Measurements from ENCODE around the gene SLC30A5.
"Not testable (repeated sequence)": the region's sequence is repeated elsewhere in the genome, so short reads cannot be mapped to it uniquely, and the experiment has no call there.

SLC30A5 gene

DNA sequence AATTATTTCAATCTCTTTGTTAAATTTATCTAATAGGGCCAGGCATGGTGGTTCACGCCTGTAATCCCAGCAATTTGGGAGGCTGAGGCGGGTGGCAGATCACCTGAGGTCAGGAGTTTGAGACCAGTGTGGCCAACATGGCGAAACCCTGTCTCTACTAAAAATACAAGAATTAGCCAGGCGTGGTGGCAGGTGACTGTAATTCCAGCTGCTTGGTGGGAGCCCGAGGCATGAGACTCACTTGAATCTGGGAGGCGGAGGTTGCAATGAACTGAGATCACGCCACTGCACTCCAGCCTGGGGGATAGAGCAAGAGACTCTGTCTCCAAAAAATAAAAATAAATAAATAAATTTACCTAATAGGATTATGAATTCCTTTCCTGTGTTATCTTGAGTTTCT, 54.8 kb downstream of the SLC30A5 start:
- H3K79me1 ChIP-seq (replicated peaks; ENCODE audit: low read length, poor library complexity, severe bottlenecking); H2BK5ac ChIP-seq (ENCODE audit: low read depth, low read length, poor library complexity, severe bottlenecking); H3K23ac ChIP-seq (ENCODE audit: low read length in 2 of 2); H2BK120ac ChIP-seq (ENCODE audit: low read depth, low read length); DNase-seq; H2BK12ac ChIP-seq (ENCODE audit: low read length in 2 of 2); H2AK5ac ChIP-seq (ENCODE audit: low read length, severe bottlenecking); H3K18ac ChIP-seq (ENCODE audit: low read depth in 1 of 2, low read length in 2 of 2); H2BK15ac ChIP-seq (ENCODE audit: low read depth, poor library complexity, severe bottlenecking); H4K91ac ChIP-seq (ENCODE audit: low read length); H2AFZ ChIP-seq (ENCODE audit: low read depth, low read length); H3K4ac ChIP-seq (ENCODE audit: low read depth in 1 of 2, low read length in 2 of 2); H3K36me3 ChIP-seq (ENCODE audit: control insufficient read depth in 1 of 2, insufficient read depth in 2 of 2, low read depth in 1 of 2, low read length in 2 of 2); H3K4me3 ChIP-seq (ENCODE audit: insufficient read depth in 1 of 2, low read depth in 1 of 2, low read length in 2 of 2); H3K27me3 ChIP-seq (ENCODE audit: control insufficient read depth in 1 of 2, insufficient read depth in 1 of 2, low read length in 2 of 2); H3K27ac ChIP-seq (ENCODE audit: low read length, poor library complexity, severe bottlenecking); H3K4me1 ChIP-seq (ENCODE audit: control insufficient read depth, insufficient read depth, low read depth, low read length); H3K4me2 ChIP-seq (ENCODE audit: low read length, poor library complexity, severe bottlenecking); H3K9ac ChIP-seq (ENCODE audit: low read length); H3K9me3 ChIP-seq (ENCODE audit: control insufficient read depth, low read length); H3K14ac ChIP-seq (ENCODE audit: low read length in 2 of 2); H4K8ac ChIP-seq (ENCODE audit: low read length): not testable (repeated sequence)
- WGBS, result 96% methylated on average over 6 of the region's 7 CpGs

- Histone ChIP-seq H2AFZ (ENCODE audit: low read depth, low read length) (no peak overlapping the region), H3K36me3 (ENCODE audit: control insufficient read depth in 1 of 2, insufficient read depth in 2 of 2, low read depth in 1 of 2, low read length in 2 of 2) (no peaks in the 10 kb centered on the region), H3K4me1 (ENCODE audit: control insufficient read depth, insufficient read depth, low read depth, low read length) (no peaks in the 10 kb centered on the region), H3K18ac (ENCODE audit: low read depth in 1 of 2, low read length in 2 of 2) (no peak overlapping the region), H3K4me3 (ENCODE audit: insufficient read depth in 1 of 2, low read depth in 1 of 2, low read length in 2 of 2) (no peak overlapping the region), H4K8ac (ENCODE audit: low read length) (no peak overlapping the region), H2BK15ac (ENCODE audit: low read depth, poor library complexity, severe bottlenecking) (no peak overlapping the region), H3K23ac (ENCODE audit: low read length in 2 of 2) (no peak overlapping the region), H3K4me2 (ENCODE audit: low read length, poor library complexity, severe bottlenecking) (no peak overlapping the region), H3K27ac (ENCODE audit: low read length, poor library complexity, severe bottlenecking) (no peak overlapping the region), H2AK5ac (ENCODE audit: low read length, severe bottlenecking) (no peak overlapping the region), H2BK5ac (ENCODE audit: low read depth, low read length, poor library complexity, severe bottlenecking) (no peak overlapping the region), H3K9me3 (ENCODE audit: control insufficient read depth, low read length) (no peaks in the 10 kb centered on the region), H2BK12ac (ENCODE audit: low read length in 2 of 2) (no peak overlapping the region), H3K9ac (ENCODE audit: low read length) (no peak overlapping the region), H3K27me3 (ENCODE audit: control insufficient read depth in 1 of 2, insufficient read depth in 1 of 2, low read length in 2 of 2) (no peaks in the 10 kb centered on the region), H3K14ac (ENCODE audit: low read length in 2 of 2) (no peak overlapping the region), H3K4ac (ENCODE audit: low read depth in 1 of 2, low read length in 2 of 2) (no peak overlapping the region), H2BK120ac (ENCODE audit: low read depth, low read length) (no peak overlapping the region), H4K91ac (ENCODE audit: low read length) (no peak overlapping the region), H3K79me1 (replicated peaks; ENCODE audit: low read length, poor library complexity, severe bottlenecking) (no peaks in the 10 kb centered on the region)
- DNase-seq, result no peak
- WGBS, result 95% methylated on average over 2 of the region's 2 CpGs
These were observed 55.3 kb downstream of the SLC30A5 start for GRCh38 chr5:69148981-69149675.

GRCh38 chr5:69149676-69150010, 55.8 kb downstream of the SLC30A5 start:
- no peak overlapping the region for H4K91ac ChIP-seq (ENCODE audit: low read length)
- no peak overlapping the region for H3K23ac ChIP-seq (ENCODE audit: low read length in 2 of 2)
- no peak overlapping the region for H2AFZ ChIP-seq (ENCODE audit: low read depth, low read length)
- H3K4me2 ChIP-seq (ENCODE audit: low read length, poor library complexity, severe bottlenecking), result no peak overlapping the region
- H2BK120ac ChIP-seq (ENCODE audit: low read depth, low read length), result no peak overlapping the region
- H3K27me3 ChIP-seq (ENCODE audit: control insufficient read depth in 1 of 2, insufficient read depth in 1 of 2, low read length in 2 of 2), result no peaks in the 10 kb centered on the region
- H3K36me3 ChIP-seq (ENCODE audit: control insufficient read depth in 1 of 2, insufficient read depth in 2 of 2, low read depth in 1 of 2, low read length in 2 of 2), result no peaks in the 10 kb centered on the region
- H3K4ac ChIP-seq (ENCODE audit: low read depth in 1 of 2, low read length in 2 of 2), result no peak overlapping the region
- H3K4me3 ChIP-seq (ENCODE audit: insufficient read depth in 1 of 2, low read depth in 1 of 2, low read length in 2 of 2), result no peak overlapping the region
- no peak overlapping the region for H3K27ac ChIP-seq (ENCODE audit: low read length, poor library complexity, severe bottlenecking)
- no peak overlapping the region for H3K18ac ChIP-seq (ENCODE audit: low read depth in 1 of 2, low read length in 2 of 2)
- WGBS, result 86% methylated on average over 5 of the region's 5 CpGs
- no peak overlapping the region for H2BK15ac ChIP-seq (ENCODE audit: low read depth, poor library complexity, severe bottlenecking)
- H2BK12ac ChIP-seq (ENCODE audit: low read length in 2 of 2), result no peak overlapping the region
- H3K4me1 ChIP-seq (ENCODE audit: control insufficient read depth, insufficient read depth, low read depth, low read length), result no peaks in the 10 kb centered on the region
- no peaks in the 10 kb centered on the region for H3K79me1 ChIP-seq (replicated peaks; ENCODE audit: low read length, poor library complexity, severe bottlenecking)
- no peak overlapping the region for H4K8ac ChIP-seq (ENCODE audit: low read length)
- no peak overlapping the region for H3K9ac ChIP-seq (ENCODE audit: low read length)
- no peak overlapping the region for H2BK5ac ChIP-seq (ENCODE audit: low read depth, low read length, poor library complexity, severe bottlenecking)
- DNase-seq, result no peak
- H3K14ac ChIP-seq (ENCODE audit: low read length in 2 of 2), result no peak overlapping the region
- H3K9me3 ChIP-seq (ENCODE audit: control insufficient read depth, low read length), result no peaks in the 10 kb centered on the region
- no peak overlapping the region for H2AK5ac ChIP-seq (ENCODE audit: low read length, severe bottlenecking)

DNA sequence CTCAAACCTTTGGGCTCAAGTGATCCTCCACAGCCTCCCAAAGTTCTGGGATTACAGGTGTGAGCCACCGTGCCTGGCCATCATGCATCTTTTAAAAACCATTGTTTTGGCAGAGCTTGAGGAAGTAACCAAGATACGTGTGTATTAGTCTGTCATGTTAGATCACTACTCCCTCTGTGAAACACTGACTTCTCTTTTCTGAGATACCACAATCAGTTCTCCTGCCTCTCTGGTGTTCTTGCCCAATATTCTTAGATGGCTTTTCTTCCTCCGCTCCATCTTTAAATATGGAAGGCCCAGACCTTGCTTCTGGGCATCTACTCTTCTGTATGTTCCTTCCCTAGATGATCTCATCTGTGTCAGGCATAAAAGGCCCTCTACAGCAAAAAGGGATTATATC, 58.9 kb downstream of the SLC30A5 start:
- Histone ChIP-seq H3K9ac (ENCODE audit: low read length) (no peak overlapping the region), H3K4me1 (ENCODE audit: control insufficient read depth, insufficient read depth, low read depth, low read length) (no peaks in the 10 kb centered on the region), H2AFZ (ENCODE audit: low read depth, low read length) (no peak overlapping the region), H3K36me3 (ENCODE audit: control insufficient read depth in 1 of 2, insufficient read depth in 2 of 2, low read depth in 1 of 2, low read length in 2 of 2) (no peaks in the 10 kb centered on the region), H2BK15ac (ENCODE audit: low read depth, poor library complexity, severe bottlenecking) (no peak overlapping the region), H3K79me1 (replicated peaks; ENCODE audit: low read length, poor library complexity, severe bottlenecking) (no peaks in the 10 kb centered on the region), H3K27ac (ENCODE audit: low read length, poor library complexity, severe bottlenecking) (no peak overlapping the region), H3K23ac (ENCODE audit: low read length in 2 of 2) (no peak overlapping the region), H3K4ac (ENCODE audit: low read depth in 1 of 2, low read length in 2 of 2) (no peak overlapping the region), H4K8ac (ENCODE audit: low read length) (no peak overlapping the region), H2BK5ac (ENCODE audit: low read depth, low read length, poor library complexity, severe bottlenecking) (no peak overlapping the region), H2AK5ac (ENCODE audit: low read length, severe bottlenecking) (no peak overlapping the region), H4K91ac (ENCODE audit: low read length) (no peak overlapping the region), H2BK12ac (ENCODE audit: low read length in 2 of 2) (no peak overlapping the region), H3K4me2 (ENCODE audit: low read length, poor library complexity, severe bottlenecking) (no peak overlapping the region), H3K4me3 (ENCODE audit: insufficient read depth in 1 of 2, low read depth in 1 of 2, low read length in 2 of 2) (no peak overlapping the region), H3K27me3 (ENCODE audit: control insufficient read depth in 1 of 2, insufficient read depth in 1 of 2, low read length in 2 of 2) (no peaks in the 10 kb centered on the region), H3K14ac (ENCODE audit: low read length in 2 of 2) (no peak overlapping the region), H2BK120ac (ENCODE audit: low read depth, low read length) (no peak overlapping the region), H3K18ac (ENCODE audit: low read depth in 1 of 2, low read length in 2 of 2) (no peak overlapping the region), H3K9me3 (ENCODE audit: control insufficient read depth, low read length) (no peaks in the 10 kb centered on the region)
- DNase-seq, result no peak
- 94% methylated on average over 3 of the region's 3 CpGs for WGBS
